Measurements from ENCODE around the gene LIN28A.

GRCh38 chr1:26474818-26475217 is 64.2 kb downstream of the LIN28A start:
- no peak for TF ChIP-seq CTCF (IDR thresholded peaks at IDR 0.05)
- no peak for TF ChIP-seq POLR2A (IDR thresholded peaks at IDR 0.05)

All from right lobe of liver (tissue), 4 donors.